ENCODE results near the gene MATN3. TPM values are rescaled to one million over a fixed set of nuclear protein-coding genes. Genes with fewer than 3 reads are reported as not detected.
"Not testable (repeated sequence)": the region's sequence is repeated elsewhere in the genome, so short reads cannot be mapped to it uniquely, and the experiment has no call there.

The MATN3 gene
- total and polyA plus RNA-seq, 4 donors = 0.05 to 0.10 (median 0.08) TPM; not detected in 1

DNA sequence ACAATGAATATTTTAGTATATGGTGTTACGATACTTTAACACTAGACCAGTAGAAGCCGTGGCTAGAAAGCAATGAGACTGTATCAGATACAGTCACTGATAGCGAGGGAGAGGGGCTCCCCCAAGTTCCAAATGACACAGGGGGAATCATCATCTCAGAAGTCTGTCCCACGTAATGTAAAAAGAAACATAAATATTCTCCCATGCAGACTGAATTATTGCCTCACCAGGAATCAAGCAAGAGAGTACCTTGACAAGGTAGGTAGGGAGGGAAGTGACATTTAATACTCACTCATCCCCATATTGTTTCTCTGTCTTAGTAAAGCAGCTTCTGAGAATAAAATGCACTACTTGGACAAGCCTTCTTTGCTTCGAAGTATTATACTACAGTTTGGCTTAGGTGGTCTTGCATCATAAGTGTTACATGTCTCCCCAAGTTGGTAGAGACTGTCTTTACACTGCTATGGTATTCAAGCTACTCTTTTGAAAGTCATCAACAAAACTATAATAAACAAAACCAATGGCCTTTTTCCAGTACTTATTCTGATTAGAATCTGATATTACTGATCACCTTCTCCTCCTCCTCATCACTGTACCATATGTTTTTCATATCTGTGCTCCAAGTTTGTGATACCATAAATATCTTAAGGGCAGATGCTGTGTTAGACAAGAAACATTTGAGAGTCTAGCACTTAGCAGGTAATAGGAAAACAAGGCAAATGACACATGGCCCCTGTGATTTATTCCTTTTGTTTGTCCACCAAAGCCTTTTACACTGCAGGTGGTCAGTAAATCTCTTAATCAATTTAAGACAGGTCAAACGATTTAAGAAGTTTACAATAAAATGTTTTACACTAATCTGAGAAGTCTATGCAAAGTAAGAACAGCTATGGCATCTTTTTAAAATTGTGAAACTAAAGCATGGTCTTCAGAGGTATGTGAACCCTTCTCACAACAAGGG, 36.3 kb upstream of the MATN3 start:
- peak overlapping the region in 1 of 2 donors; percentile 97 for H3K9ac ChIP-seq (ENCODE audit: low read depth in 1 of 2, low read length in 2 of 2)
- peak overlapping the region in 1 of 2 donors; percentile 99 for H3K27ac ChIP-seq (ENCODE audit: low read depth in 1 of 2, low read length in 2 of 2)
- no peaks in the 10 kb centered on the region for H3K27me3 ChIP-seq (ENCODE audit: control insufficient read depth in 4 of 4, insufficient read depth in 4 of 4, low read length in 3 of 4)
- TF ChIP-seq, protein P1, sequence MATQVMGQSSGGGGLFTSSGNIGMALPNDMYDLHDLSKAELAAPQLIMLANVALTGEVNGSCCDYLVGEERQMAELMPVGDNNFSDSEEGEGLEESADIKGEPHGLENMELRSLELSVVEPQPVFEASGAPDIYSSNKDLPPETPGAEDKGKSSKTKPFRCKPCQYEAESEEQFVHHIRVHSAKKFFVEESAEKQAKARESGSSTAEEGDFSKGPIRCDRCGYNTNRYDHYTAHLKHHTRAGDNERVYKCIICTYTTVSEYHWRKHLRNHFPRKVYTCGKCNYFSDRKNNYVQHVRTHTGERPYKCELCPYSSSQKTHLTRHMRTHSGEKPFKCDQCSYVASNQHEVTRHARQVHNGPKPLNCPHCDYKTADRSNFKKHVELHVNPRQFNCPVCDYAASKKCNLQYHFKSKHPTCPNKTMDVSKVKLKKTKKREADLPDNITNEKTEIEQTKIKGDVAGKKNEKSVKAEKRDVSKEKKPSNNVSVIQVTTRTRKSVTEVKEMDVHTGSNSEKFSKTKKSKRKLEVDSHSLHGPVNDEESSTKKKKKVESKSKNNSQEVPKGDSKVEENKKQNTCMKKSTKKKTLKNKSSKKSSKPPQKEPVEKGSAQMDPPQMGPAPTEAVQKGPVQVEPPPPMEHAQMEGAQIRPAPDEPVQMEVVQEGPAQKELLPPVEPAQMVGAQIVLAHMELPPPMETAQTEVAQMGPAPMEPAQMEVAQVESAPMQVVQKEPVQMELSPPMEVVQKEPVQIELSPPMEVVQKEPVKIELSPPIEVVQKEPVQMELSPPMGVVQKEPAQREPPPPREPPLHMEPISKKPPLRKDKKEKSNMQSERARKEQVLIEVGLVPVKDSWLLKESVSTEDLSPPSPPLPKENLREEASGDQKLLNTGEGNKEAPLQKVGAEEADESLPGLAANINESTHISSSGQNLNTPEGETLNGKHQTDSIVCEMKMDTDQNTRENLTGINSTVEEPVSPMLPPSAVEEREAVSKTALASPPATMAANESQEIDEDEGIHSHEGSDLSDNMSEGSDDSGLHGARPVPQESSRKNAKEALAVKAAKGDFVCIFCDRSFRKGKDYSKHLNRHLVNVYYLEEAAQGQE (IDR thresholded peaks at IDR 0.05) = no peak
- no peak for TF ChIP-seq FOXA1 (IDR thresholded peaks at IDR 0.05)
- TF ChIP-seq JUND (IDR thresholded peaks at IDR 0.05) = no peak
- no peak for TF ChIP-seq TAF1 (conservative IDR thresholded peaks at IDR 0.05)
- TF ChIP-seq RAD21 (IDR thresholded peaks at IDR 0.05) = no peak
- no peak for TF ChIP-seq RXRA (IDR thresholded peaks at IDR 0.05)
- no peak for TF ChIP-seq HNF4G (IDR thresholded peaks at IDR 0.05)
- TF ChIP-seq, protein P2, sequence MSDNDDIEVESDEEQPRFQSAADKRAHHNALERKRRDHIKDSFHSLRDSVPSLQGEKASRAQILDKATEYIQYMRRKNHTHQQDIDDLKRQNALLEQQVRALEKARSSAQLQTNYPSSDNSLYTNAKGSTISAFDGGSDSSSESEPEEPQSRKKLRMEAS (IDR thresholded peaks at IDR 0.05) = no peak
- no peak for DNase-seq (ENCODE audit: low spot score)
- H3K9me3 ChIP-seq (ENCODE audit: control insufficient read depth in 4 of 4, low read length in 3 of 4) = no peaks in the 10 kb centered on the region
- H3K36me3 ChIP-seq (ENCODE audit: control insufficient read depth in 4 of 4, insufficient read depth in 3 of 4, low read depth in 1 of 4, low read length in 3 of 4) = peaks cover 0 to 3% (median 0%) of the 10 kb centered on the region in 4 donors
- 68% methylated on average over 6 of the region's 6 CpGs for WGBS
- H3K4me1 ChIP-seq (ENCODE audit: control insufficient read depth in 4 of 4, insufficient read depth in 4 of 4, low read length in 3 of 4) = peaks cover 3 to 27% (median 21%) of the 10 kb centered on the region in 4 donors
- H3K4me3 ChIP-seq (ENCODE audit: low read depth in 1 of 3, low read length in 3 of 3) = peak overlapping the region in 2 of 3 donors; percentile 12 to 78

DNA sequence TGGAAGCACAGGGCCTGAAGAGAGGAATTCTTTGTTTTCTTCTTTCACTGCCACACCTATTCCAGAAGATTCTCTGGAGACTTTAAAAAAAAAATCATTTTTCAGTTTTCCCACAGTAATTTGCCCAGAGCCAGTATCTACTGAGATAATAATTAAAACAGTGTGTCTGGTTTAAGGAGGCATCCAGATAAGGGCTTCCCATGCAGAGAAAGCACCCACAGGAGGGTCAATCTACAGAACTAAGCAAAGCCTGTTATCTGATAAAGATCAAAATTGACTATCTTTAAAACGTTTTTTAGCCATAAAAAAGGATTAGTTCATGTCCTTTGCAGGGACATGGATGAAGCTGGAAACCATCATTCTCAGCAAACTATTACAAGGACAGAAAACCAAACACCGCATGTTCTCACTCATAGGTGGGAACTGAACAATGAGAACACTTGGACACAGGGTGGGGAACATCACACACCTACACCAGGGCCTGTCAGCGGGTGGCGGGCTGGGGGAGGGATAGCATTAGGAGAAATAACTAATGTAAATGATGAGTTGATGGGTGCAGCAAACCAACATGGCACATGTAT, 33.3 kb upstream of the MATN3 start:
- H3K4me1 ChIP-seq (ENCODE audit: control insufficient read depth in 4 of 4, insufficient read depth in 4 of 4, low read length in 3 of 4) = peaks cover 3 to 33% (median 19%) of the 10 kb centered on the region in 4 donors
- not testable (repeated sequence) for H3K4me3 ChIP-seq (ENCODE audit: low read depth in 1 of 3, low read length in 3 of 3)
- WGBS = 72% methylated on average over 4 of the region's 4 CpGs

DNA sequence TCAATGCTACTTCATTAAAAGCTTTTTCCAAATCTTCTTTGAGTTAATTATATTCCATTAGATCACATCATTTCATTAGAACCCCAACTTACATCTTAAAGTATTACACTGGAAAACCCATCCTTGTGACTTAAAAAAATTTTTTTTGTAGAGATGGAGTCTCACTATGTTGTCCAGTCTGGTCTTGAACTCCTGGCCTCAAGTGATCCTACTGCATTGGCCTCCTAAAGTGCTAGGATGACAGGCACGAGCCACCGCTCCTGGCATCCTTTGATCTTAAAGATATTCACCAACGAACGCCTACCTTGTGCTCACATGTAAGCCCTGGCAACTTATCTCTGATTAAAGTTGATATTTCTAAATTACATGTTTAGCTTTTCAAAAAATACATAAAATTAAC, 32.3 kb upstream of the MATN3 start:
- Histone ChIP-seq H3K4me1 (ENCODE audit: control insufficient read depth in 4 of 4, insufficient read depth in 4 of 4, low read length in 3 of 4) (peaks cover 3 to 28% (median 17%) of the 10 kb centered on the region in 4 donors), H3K27me3 (ENCODE audit: control insufficient read depth in 4 of 4, insufficient read depth in 4 of 4, low read length in 3 of 4) (no peaks in the 10 kb centered on the region), H3K27ac (ENCODE audit: low read depth in 1 of 2, low read length in 2 of 2) (no peak overlapping the region), H3K9me3 (ENCODE audit: control insufficient read depth in 4 of 4, low read length in 3 of 4) (no peaks in the 10 kb centered on the region), H3K9ac (ENCODE audit: low read depth in 1 of 2, low read length in 2 of 2) (no peak overlapping the region), H3K4me3 (ENCODE audit: low read depth in 1 of 3, low read length in 3 of 3) (no peak overlapping the region), H3K36me3 (ENCODE audit: control insufficient read depth in 4 of 4, insufficient read depth in 3 of 4, low read depth in 1 of 4, low read length in 3 of 4) (peaks cover 2 to 14% (median 9%) of the 10 kb centered on the region in 4 donors)
- DNase-seq (ENCODE audit: low spot score) = no peak
- 95% methylated on average over 4 of the region's 4 CpGs for WGBS
- TF ChIP-seq RAD21 (IDR thresholded peaks at IDR 0.05) (no peak), TAF1 (conservative IDR thresholded peaks at IDR 0.05) (no peak), YY1 (IDR thresholded peaks at IDR 0.05) (no peak)

More for the DNA sequence above, 33.3 kb upstream of the MATN3 start:
- H3K36me3 ChIP-seq (ENCODE audit: control insufficient read depth in 4 of 4, insufficient read depth in 3 of 4, low read depth in 1 of 4, low read length in 3 of 4); DNase-seq (ENCODE audit: low spot score); H3K9ac ChIP-seq (ENCODE audit: low read depth in 1 of 2, low read length in 2 of 2); H3K9me3 ChIP-seq (ENCODE audit: control insufficient read depth in 4 of 4, low read length in 3 of 4); H3K27ac ChIP-seq (ENCODE audit: low read depth in 1 of 2, low read length in 2 of 2); H3K27me3 ChIP-seq (ENCODE audit: control insufficient read depth in 4 of 4, insufficient read depth in 4 of 4, low read length in 3 of 4): not testable (repeated sequence)

Data from liver (tissue), 9 donors.